Measurements from ENCODE around the gene SQSTM1.

DNA sequence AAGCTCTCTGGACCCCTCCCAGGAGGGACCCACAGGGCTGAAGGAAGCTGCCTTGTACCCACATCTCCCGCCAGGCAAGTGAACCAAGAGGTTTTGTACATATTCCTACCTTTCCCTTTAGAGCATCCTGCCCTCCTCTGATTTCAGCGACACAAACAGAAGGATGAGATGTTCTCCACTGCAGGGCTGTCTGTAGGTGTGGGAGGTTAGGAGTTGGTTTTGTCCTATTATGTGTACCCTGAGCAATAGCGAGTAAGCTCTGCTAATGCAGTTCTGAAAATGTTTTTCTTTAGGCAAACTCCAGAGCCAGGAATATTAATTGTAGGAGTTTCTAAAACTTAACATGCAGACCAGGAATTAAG is 13.0 kb downstream of the SQSTM1 start:
- TF ChIP-seq, protein P1, sequence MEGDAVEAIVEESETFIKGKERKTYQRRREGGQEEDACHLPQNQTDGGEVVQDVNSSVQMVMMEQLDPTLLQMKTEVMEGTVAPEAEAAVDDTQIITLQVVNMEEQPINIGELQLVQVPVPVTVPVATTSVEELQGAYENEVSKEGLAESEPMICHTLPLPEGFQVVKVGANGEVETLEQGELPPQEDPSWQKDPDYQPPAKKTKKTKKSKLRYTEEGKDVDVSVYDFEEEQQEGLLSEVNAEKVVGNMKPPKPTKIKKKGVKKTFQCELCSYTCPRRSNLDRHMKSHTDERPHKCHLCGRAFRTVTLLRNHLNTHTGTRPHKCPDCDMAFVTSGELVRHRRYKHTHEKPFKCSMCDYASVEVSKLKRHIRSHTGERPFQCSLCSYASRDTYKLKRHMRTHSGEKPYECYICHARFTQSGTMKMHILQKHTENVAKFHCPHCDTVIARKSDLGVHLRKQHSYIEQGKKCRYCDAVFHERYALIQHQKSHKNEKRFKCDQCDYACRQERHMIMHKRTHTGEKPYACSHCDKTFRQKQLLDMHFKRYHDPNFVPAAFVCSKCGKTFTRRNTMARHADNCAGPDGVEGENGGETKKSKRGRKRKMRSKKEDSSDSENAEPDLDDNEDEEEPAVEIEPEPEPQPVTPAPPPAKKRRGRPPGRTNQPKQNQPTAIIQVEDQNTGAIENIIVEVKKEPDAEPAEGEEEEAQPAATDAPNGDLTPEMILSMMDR (IDR thresholded peaks at IDR 0.05), result no peak
- no peak for TF ChIP-seq POLR2A (IDR thresholded peaks at IDR 0.05)

Data from tibial nerve (tissue), 3 donors.